Neuronal stem cell (in vitro differentiated cells): Measurements from ENCODE around the gene COX5A.
A peak's percentile ranks its signal among the peaks of the same experiment; 100 is the strongest.

Experiments used
- DNase-seq: peaks from one replicate; pipeline ENCODE4 v3.0.0-alpha.2; 2013; ENCODE audit warnings: low spot score
- H2AFZ ChIP-seq: one replicate; pipeline ENCODE4 v1.6.1; 2013; ENCODE audit warnings: mild to moderate bottlenecking, low read length, inconsistent platforms
- H2AK5ac ChIP-seq: 2 replicates; pipeline ENCODE4 v1.6.1; 2013; ENCODE audit warnings: low read depth, mild to moderate bottlenecking, inconsistent platforms, low read length, moderate library complexity, mixed read lengths
- H2BK120ac ChIP-seq: 2 replicates; pipeline ENCODE4 v1.6.1; 2013; ENCODE audit warnings: low read depth, mild to moderate bottlenecking, inconsistent platforms, low read length, moderate library complexity, mixed read lengths
- H2BK12ac ChIP-seq: one replicate; pipeline ENCODE4 v1.6.1; 2013; ENCODE audit warnings: low read length, inconsistent platforms
- H2BK15ac ChIP-seq: 2 replicates; pipeline ENCODE4 v1.6.1; 2013; ENCODE audit warnings: mild to moderate bottlenecking, low read length, inconsistent platforms, mixed read lengths
- H2BK5ac ChIP-seq: one replicate; pipeline ENCODE4 v1.6.1; 2013; ENCODE audit warnings: inconsistent platforms, mild to moderate bottlenecking, low read length, moderate library complexity
- H3K14ac ChIP-seq: one replicate; pipeline ENCODE4 v1.6.1; 2013; ENCODE audit warnings: low read length, inconsistent platforms
- H3K18ac ChIP-seq: 2 replicates; pipeline ENCODE4 v1.6.1; 2013; ENCODE audit warnings: low read length, inconsistent platforms
- H3K23ac ChIP-seq: 2 replicates; pipeline ENCODE4 v1.6.1; 2013; ENCODE audit warnings: low read depth, mild to moderate bottlenecking, mixed read lengths, low read length, inconsistent platforms; ENCODE audit not compliant: poor library complexity
- H3K27ac ChIP-seq: replicated peaks from 3 replicates; pipeline ENCODE4 v1.5.1; 2013; ENCODE audit warnings: low read length, inconsistent platforms
- H3K27me3 ChIP-seq, 3 experiments: 2 replicates each; pipeline ENCODE4 v1.6.1; 2013; ENCODE audit warnings: low read length in 3 of 3, mild to moderate bottlenecking in 2 of 3, inconsistent platforms in 1 of 3, low read depth in 1 of 3, mixed read lengths in 1 of 3, moderate library complexity in 1 of 3; ENCODE audit not compliant: control insufficient read depth in 3 of 3, insufficient read depth in 3 of 3
- H3K36me3 ChIP-seq, 2 donors: replicated peaks in 1 of 2; 2 replicates each; pipeline ENCODE4 v1.6.1; 2013; ENCODE audit warnings: low read length in 2 of 2; ENCODE audit not compliant: control insufficient read depth in 2 of 2, insufficient read depth in 2 of 2
- H3K4ac ChIP-seq: 2 replicates; pipeline ENCODE4 v1.6.1; 2013; ENCODE audit warnings: inconsistent platforms, mild to moderate bottlenecking, low read length, moderate library complexity
- H3K4me1 ChIP-seq, 2 donors: 1 replicate in 1 of 2; 2 replicates in 1 of 2; pipeline ENCODE4 v1.6.1; 2013; ENCODE audit warnings: low read length in 2 of 2, low read depth in 1 of 2; ENCODE audit not compliant: control insufficient read depth in 2 of 2, insufficient read depth in 1 of 2
- H3K4me2 ChIP-seq: one replicate; pipeline ENCODE4 v1.6.1; 2013; ENCODE audit warnings: mild to moderate bottlenecking, low read length, inconsistent platforms; ENCODE audit not compliant: insufficient read depth, poor library complexity, severe bottlenecking
- H3K4me3 ChIP-seq, 2 donors: 2 replicates each; pipeline ENCODE4 v1.5.1; 2013; ENCODE audit warnings: low read length in 2 of 2, mild to moderate bottlenecking in 2 of 2, inconsistent platforms in 1 of 2, moderate library complexity in 1 of 2
- H3K79me1 ChIP-seq: one replicate; pipeline ENCODE4 v1.6.1; 2013; ENCODE audit warnings: low read depth, mild to moderate bottlenecking, inconsistent platforms, low read length, moderate library complexity
- H3K9ac ChIP-seq: one replicate; pipeline ENCODE4 v1.6.1; 2013; ENCODE audit warnings: mild to moderate bottlenecking, low read depth, low read length, inconsistent platforms; ENCODE audit not compliant: poor library complexity
- H3K9me3 ChIP-seq, 2 donors: replicated peaks in 1 of 2; 2 replicates each; pipeline versions ENCODE3 to v1.6.1; 2013; ENCODE audit warnings: low read length in 2 of 2, mild to moderate bottlenecking in 2 of 2, inconsistent platforms in 1 of 2, low read depth in 1 of 2, mixed read lengths in 1 of 2, moderate library complexity in 1 of 2; ENCODE audit not compliant: control insufficient read depth in 2 of 2, insufficient read depth in 1 of 2
- H4K8ac ChIP-seq: one replicate; pipeline ENCODE4 v1.6.1; 2013; ENCODE audit warnings: low read depth, mild to moderate bottlenecking, inconsistent platforms, low read length, moderate library complexity
- H4K91ac ChIP-seq: one replicate; pipeline ENCODE4 v1.6.1; 2013; ENCODE audit warnings: low read length, low read depth, mild to moderate bottlenecking, inconsistent platforms; ENCODE audit not compliant: poor library complexity
- WGBS, 2 donors: extraction: QIAGEN DNeasy Blood & Tissue Kit; methylation state at CpG; one replicate each; pipeline ENCODE4 v1.1.7; 2013; ENCODE audit warnings: missing lambda C conversion rate in 2 of 2, mixed read lengths in 1 of 2; ENCODE audit not compliant: insufficient read length in 2 of 2, insufficient replicate concordance in 1 of 2; ENCODE audit errors: extremely low coverage in 2 of 2; 5-methylcytosine and 5-hydroxymethylcytosine counted together

The COX5A gene

GRCh38 chr15:74958908-74959585, 21.2 kb upstream of the COX5A start:
- Histone ChIP-seq H3K4ac (no peak overlapping the region), H3K27ac (no peak overlapping the region), H3K36me3 (no peaks in the 10 kb centered on the region), H3K4me2 (peak overlapping the region; percentile 51), H4K8ac (no peak overlapping the region), H3K79me1 (no peaks in the 10 kb centered on the region), H3K23ac (no peak overlapping the region), H2BK120ac (no peak overlapping the region), H2BK15ac (no peak overlapping the region), H4K91ac (no peak overlapping the region), H2AK5ac (peak overlapping the region; percentile 6), H3K27me3 (peaks cover 19 to 70% (median 62%) of the 10 kb centered on the region in 3 experiments), H2BK12ac (no peak overlapping the region), H3K9me3 (no peaks in the 10 kb centered on the region), H3K14ac (no peak overlapping the region), H2AFZ (peak overlapping the region; percentile 81), H3K9ac (no peak overlapping the region), H2BK5ac (no peak overlapping the region), H3K4me3 (no peak overlapping the region), H3K18ac (peak overlapping the region; percentile 44), H3K4me1 (peaks cover 16 to 23% of the 10 kb centered on the region in 2 donors)
- WGBS, 2 donors, result no CpG with 5 or more reads among the region's 47 CpGs
- no peak for DNase-seq

GRCh38 chr15:74958320-74958907, 20.5 kb upstream of the COX5A start:
- DNase-seq, result no peak
- Histone ChIP-seq H3K27ac (no peak overlapping the region), H3K14ac (no peak overlapping the region), H3K9ac (peak overlapping the region; percentile 24), H3K4me3 (peak overlapping the region in 1 of 2 donors; percentile 24), H2BK15ac (no peak overlapping the region), H2AFZ (peak overlapping the region; percentile 81), H4K8ac (no peak overlapping the region), H3K4me2 (peak overlapping the region; percentile 51), H3K23ac (no peak overlapping the region), H2BK12ac (no peak overlapping the region), H2BK120ac (no peak overlapping the region), H3K18ac (peak overlapping the region; percentile 44), H4K91ac (no peak overlapping the region), H3K4me1 (peaks cover 16 to 23% of the 10 kb centered on the region in 2 donors), H2AK5ac (peak overlapping the region; percentile 6), H2BK5ac (no peak overlapping the region), H3K9me3 (no peaks in the 10 kb centered on the region), H3K79me1 (no peaks in the 10 kb centered on the region), H3K27me3 (peaks cover 19 to 68% (median 62%) of the 10 kb centered on the region in 3 experiments), H3K36me3 (no peaks in the 10 kb centered on the region), H3K4ac (no peak overlapping the region)
- no CpG with 5 or more reads among the region's 28 CpGs for WGBS, 2 donors

- Histone ChIP-seq H3K9me3 (no peaks in the 10 kb centered on the region), H3K4ac (no peak overlapping the region), H3K4me2 (peak overlapping the region; percentile 89), H2BK12ac (no peak overlapping the region), H3K23ac (peak overlapping the region; percentile 94), H4K91ac (no peak overlapping the region), H2AFZ (peak overlapping the region; percentile 100), H2BK120ac (peak overlapping the region; percentile 64), H3K4me1 (peaks cover 16 to 23% of the 10 kb centered on the region in 2 donors), H2AK5ac (no peak overlapping the region), H2BK15ac (no peak overlapping the region), H3K79me1 (no peaks in the 10 kb centered on the region), H3K18ac (peak overlapping the region; percentile 94), H3K36me3 (no peaks in the 10 kb centered on the region), H4K8ac (peak overlapping the region; percentile 72), H2BK5ac (peak overlapping the region; percentile 29), H3K4me3 (peak overlapping the region; percentile 67 to 78), H3K27ac (no peak overlapping the region), H3K9ac (peak overlapping the region; percentile 82), H3K27me3 (peaks cover 19 to 61% (median 60%) of the 10 kb centered on the region in 3 experiments), H3K14ac (peak overlapping the region; percentile 92)
- DNase-seq, result no peak
- no CpG with 5 or more reads among the region's 28 CpGs for WGBS, 2 donors
These were observed 19.7 kb upstream of the COX5A start for GRCh38 chr15:74957476-74958035.
